Esophagus squamous epithelium (tissue), 5 donors: Measurements from ENCODE around the gene ZNF77. TPM values are rescaled to one million over a fixed set of nuclear protein-coding genes. Genes with fewer than 3 reads are reported as not detected.

ENCODE experiments used
- DNase-seq: peaks from one replicate; lab custom pipeline; 2025; lab: John Stamatoyannopoulos, UW
- H3K27ac ChIP-seq, 4 donors: fragments of 200-600 bp; sonication (generic); one replicate each; pipeline ENCODE4 v1.5.1; 2016 to 2019; ENCODE audit warnings: mild to moderate bottlenecking in 1 of 4
- H3K27me3 ChIP-seq, 4 donors: fragments of 200-600 bp; sonication (generic); 1 replicate in 3 of 4; 2 replicates in 1 of 4; pipeline versions ENCODE4 v1.5.1 to v1.6.0; 2017 to 2021; ENCODE audit warnings: antibody characterized with exemption in 1 of 4
- H3K36me3 ChIP-seq, 3 donors: fragments of 200-600 bp; sonication (generic); one replicate each; pipeline ENCODE4 v1.5.1; 2016 to 2019
- H3K4me1 ChIP-seq, 3 donors: fragments of 200-600 bp; sonication (generic); one replicate each; pipeline ENCODE4 v1.5.1; 2017 to 2019
- H3K4me3 ChIP-seq, 4 donors: fragments of 200-600 bp; sonication (generic); 1 replicate in 3 of 4; 2 replicates in 1 of 4; pipeline ENCODE4 v1.5.1; 2016 to 2019; ENCODE audit warnings: mild to moderate bottlenecking in 2 of 4, moderate library complexity in 1 of 4
- H3K9me3 ChIP-seq, 3 donors: fragments of 200-600 bp; sonication (generic); one replicate each; pipeline ENCODE4 v1.5.1; 2016 to 2019
- POLR2A ChIP-seq, 4 donors: fragments of 450-650 bp; IDR thresholded peaks; one replicate each; pipeline ENCODE4 v1.6.1; 2017; ENCODE audit warnings: antibody characterized with exemption in 4 of 4, mild to moderate bottlenecking in 4 of 4, moderate library complexity in 3 of 4
- WGBS, 2 donors: methylation state at CpG; one replicate each; pipeline ENCODE4 v1.1.5; 2018; 5-methylcytosine and 5-hydroxymethylcytosine counted together
- intact Hi-C: fragments of 100-400 bp; cut with DNase I; formaldehyde crosslinking; loops from one replicate; pipeline ENCODE4 v1.15.0; 2022
- total RNA-seq, 4 donors: library from RNA; depleted of rRNA; stranded (reverse); fragments of >200 nt; gene quantifications; one replicate each; pipeline ENCODE4 v1.1.0, GENCODE V29; 2016
- TF ChIP-seq, protein P1 (sequence below), 6 experiments: fragments of 450-650 bp in 4 of 6; fragments of 200-600 bp in 2 of 6; sonication (generic) in 2 of 6; IDR thresholded peaks; one replicate each; pipeline ENCODE4 v1.5.1; 2016 to 2019; ENCODE audit warnings: antibody characterized with exemption in 6 of 6, mild to moderate bottlenecking in 4 of 6, moderate library complexity in 4 of 6
- donor health status: DM: yes; HTN: yes; CAD: no.

Gene ZNF77
- total RNA-seq, 4 donors from 2014 or later: 3.1 to 5.9 (median 4.5) TPM

DNA sequence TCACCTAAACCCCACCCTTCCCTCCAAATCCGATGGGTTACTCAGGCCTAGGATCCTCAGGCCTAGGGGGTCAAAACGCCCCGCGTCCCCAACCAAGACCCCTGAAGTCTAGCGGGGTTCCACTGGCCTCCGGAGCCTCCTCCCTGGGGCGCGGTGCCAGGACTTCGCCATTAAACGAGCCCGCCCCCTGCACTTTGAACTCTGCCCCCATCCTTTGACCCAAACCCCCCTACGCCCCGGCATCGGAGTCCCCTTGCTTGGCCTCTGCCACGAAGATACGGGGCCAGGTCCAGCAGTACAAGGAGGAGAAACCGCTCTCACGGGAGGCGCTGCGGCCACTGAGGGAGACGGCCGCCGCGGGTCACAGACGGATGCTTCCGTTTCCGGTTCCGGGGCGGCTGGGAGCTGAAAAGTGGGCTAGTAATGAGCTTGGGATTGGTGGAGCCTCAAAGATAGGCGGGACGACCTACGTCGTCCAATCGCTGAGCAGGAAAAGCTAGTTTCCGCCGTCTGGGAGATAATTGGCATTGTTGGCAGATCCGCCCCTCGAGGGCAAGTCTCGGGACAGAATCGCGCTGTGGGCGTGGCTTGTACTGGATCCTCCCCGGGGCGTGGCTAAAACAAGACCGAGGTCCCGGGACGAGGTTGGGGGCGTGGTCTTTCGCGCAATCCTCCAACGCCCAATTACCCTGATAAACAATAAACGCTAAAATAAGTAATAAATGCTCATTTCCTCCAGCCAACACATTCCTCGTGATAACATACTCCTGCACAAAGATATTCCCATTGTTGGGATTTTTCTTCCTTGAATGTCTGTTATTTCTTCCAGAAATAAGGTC, 5.7 kb upstream of the ZNF77 start:
- peak in 3 of 4 donors; percentile 64 to 88 (median 85) for TF ChIP-seq POLR2A (IDR thresholded peaks at IDR 0.05)
- TF ChIP-seq, protein P1, sequence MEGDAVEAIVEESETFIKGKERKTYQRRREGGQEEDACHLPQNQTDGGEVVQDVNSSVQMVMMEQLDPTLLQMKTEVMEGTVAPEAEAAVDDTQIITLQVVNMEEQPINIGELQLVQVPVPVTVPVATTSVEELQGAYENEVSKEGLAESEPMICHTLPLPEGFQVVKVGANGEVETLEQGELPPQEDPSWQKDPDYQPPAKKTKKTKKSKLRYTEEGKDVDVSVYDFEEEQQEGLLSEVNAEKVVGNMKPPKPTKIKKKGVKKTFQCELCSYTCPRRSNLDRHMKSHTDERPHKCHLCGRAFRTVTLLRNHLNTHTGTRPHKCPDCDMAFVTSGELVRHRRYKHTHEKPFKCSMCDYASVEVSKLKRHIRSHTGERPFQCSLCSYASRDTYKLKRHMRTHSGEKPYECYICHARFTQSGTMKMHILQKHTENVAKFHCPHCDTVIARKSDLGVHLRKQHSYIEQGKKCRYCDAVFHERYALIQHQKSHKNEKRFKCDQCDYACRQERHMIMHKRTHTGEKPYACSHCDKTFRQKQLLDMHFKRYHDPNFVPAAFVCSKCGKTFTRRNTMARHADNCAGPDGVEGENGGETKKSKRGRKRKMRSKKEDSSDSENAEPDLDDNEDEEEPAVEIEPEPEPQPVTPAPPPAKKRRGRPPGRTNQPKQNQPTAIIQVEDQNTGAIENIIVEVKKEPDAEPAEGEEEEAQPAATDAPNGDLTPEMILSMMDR (IDR thresholded peaks at IDR 0.05): no peak
- peaks cover 9 to 58% (median 15%) of the 10 kb centered on the region in 3 donors for H3K4me1 ChIP-seq
- no peaks in the 10 kb centered on the region for H3K36me3 ChIP-seq
- intact Hi-C loops: no loop called here
- H3K27me3 ChIP-seq: no peaks in the 10 kb centered on the region
- H3K27ac ChIP-seq: peak overlapping the region; percentile 96 to 99 (median 98)
- 0 to 1% methylated on average over 38 to 45 of the region's 53 CpGs for WGBS, 2 donors
- H3K4me3 ChIP-seq: peak overlapping the region; percentile 66 to 92 (median 84)
- no peaks in the 10 kb centered on the region for H3K9me3 ChIP-seq
- peak; percentile 96 for DNase-seq

DNA sequence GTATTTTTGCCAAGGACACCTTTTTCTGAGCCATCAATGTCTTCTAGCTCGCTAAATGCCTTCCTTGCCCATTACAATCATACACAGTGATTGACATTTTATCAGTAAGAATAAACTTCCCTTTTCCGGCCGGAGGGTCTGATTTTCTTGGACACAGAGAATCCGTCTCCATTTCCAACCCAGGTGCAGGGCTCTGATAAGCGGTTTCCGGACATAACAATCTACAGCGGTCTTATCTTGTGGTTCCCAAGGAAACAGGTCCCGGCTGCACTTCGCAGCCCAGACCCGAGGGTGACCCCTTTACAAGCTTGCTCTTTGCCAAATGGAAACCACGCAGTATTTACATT, 5.1 kb upstream of the ZNF77 start:
- intact Hi-C loops: loop anchor here (10.0 kb wide), 1 partner anchor 55 kb away; no protein-coding TSS in a partner anchor
- no peak for DNase-seq

DNA sequence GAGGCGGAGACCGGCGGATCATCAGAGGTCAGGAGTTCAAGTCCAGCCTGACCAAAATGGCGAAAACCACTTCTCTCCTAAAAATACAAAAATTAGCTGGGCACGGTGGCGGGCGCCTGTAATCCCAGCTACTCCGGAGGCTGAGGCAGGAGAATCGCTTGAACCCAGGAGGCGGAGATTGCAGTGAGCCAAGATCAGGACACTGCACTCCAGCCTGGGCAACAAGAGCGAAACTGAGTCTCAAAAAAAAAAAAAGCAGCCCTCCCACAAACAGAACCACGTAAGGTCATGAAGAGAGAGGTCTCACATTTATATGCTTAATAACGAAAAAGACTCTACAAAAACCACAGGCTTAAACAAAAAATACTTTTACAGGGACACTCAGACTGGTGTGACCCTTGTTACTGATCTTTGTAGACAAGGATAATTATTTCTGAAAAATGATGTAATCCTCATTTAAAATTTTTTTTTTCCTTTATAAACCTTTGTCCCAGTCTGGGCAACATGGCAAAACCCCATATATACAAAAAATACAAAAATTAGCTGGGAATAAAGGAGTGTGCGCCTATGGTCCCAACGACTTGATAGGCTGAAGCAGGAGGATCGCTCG, 909 bp upstream of the ZNF77 start:
- Histone ChIP-seq H3K27me3 (no peaks in the 10 kb centered on the region), H3K36me3 (no peaks in the 10 kb centered on the region), H3K27ac (peak overlapping the region; percentile 90 to 97 (median 93)), H3K4me1 (peaks cover 13 to 44% (median 23%) of the 10 kb centered on the region in 3 donors), H3K9me3 (no peaks in the 10 kb centered on the region), H3K4me3 (peak overlapping the region; percentile 65 to 91 (median 77))
- no peak for TF ChIP-seq POLR2A (IDR thresholded peaks at IDR 0.05)
- TF ChIP-seq, protein P1 (IDR thresholded peaks at IDR 0.05): no peak
- WGBS, 2 donors: 44 to 67% methylated on average over 9 to 16 of the region's 17 CpGs
- intact Hi-C loops: loop anchor here (10.0 kb wide), 1 partner anchor 51 kb away; no protein-coding TSS in a partner anchor
- no peak for DNase-seq

More for the DNA sequence above, 5.1 kb upstream of the ZNF77 start:
- Histone ChIP-seq H3K36me3 (no peaks in the 10 kb centered on the region), H3K4me1 (peaks cover 9 to 62% (median 18%) of the 10 kb centered on the region in 3 donors), H3K4me3 (peak overlapping the region; percentile 66 to 92 (median 84)), H3K9me3 (no peaks in the 10 kb centered on the region), H3K27ac (peak overlapping the region; percentile 96 to 99 (median 98)), H3K27me3 (no peaks in the 10 kb centered on the region)
- WGBS, 2 donors: 0 to 1% methylated on average over 10 to 11 of the region's 11 CpGs
- no peak for TF ChIP-seq POLR2A (IDR thresholded peaks at IDR 0.05)
- TF ChIP-seq, protein P1 (IDR thresholded peaks at IDR 0.05): no peak

DNA sequence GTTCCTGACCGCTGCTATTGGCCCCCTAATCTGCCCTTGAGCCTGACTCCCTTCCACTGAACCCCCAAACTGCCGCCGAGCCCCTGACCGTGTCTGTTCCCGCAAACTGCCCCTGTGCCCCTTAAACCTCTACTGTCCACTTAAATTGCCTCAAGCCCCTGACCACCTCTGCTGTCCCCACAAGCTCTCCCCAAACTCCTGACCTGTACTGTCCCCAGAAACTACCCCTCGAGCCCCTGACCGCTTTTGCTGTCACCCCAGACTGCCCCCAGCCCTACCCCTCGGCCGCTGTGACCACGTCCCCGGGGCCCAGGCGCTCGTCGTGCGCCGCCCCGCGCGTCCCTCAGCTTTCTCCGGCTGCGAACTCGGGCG, 382 bp downstream of the ZNF77 start:
- peaks cover 0 to 5% (median 0%) of the 10 kb centered on the region in 3 donors for H3K36me3 ChIP-seq
- DNase-seq: no peak
- peaks cover 8 to 38% (median 19%) of the 10 kb centered on the region in 3 donors for H3K4me1 ChIP-seq
- no peak for TF ChIP-seq POLR2A (IDR thresholded peaks at IDR 0.05)
- TF ChIP-seq, protein P1 (IDR thresholded peaks at IDR 0.05): no peak
- intact Hi-C loops: loop anchor here (10.0 kb wide), 1 partner anchor 50 kb away; no protein-coding TSS in a partner anchor
- WGBS, 2 donors: 2 to 6% methylated on average over 6 to 20 of the region's 23 CpGs
- H3K27me3 ChIP-seq: no peaks in the 10 kb centered on the region
- H3K4me3 ChIP-seq: peak overlapping the region; percentile 65 to 91 (median 77)
- peak overlapping the region; percentile 90 to 97 (median 93) for H3K27ac ChIP-seq
- H3K9me3 ChIP-seq: no peaks in the 10 kb centered on the region
